Measurements from ENCODE around the gene YTHDF1.

The YTHDF1 gene

DNA sequence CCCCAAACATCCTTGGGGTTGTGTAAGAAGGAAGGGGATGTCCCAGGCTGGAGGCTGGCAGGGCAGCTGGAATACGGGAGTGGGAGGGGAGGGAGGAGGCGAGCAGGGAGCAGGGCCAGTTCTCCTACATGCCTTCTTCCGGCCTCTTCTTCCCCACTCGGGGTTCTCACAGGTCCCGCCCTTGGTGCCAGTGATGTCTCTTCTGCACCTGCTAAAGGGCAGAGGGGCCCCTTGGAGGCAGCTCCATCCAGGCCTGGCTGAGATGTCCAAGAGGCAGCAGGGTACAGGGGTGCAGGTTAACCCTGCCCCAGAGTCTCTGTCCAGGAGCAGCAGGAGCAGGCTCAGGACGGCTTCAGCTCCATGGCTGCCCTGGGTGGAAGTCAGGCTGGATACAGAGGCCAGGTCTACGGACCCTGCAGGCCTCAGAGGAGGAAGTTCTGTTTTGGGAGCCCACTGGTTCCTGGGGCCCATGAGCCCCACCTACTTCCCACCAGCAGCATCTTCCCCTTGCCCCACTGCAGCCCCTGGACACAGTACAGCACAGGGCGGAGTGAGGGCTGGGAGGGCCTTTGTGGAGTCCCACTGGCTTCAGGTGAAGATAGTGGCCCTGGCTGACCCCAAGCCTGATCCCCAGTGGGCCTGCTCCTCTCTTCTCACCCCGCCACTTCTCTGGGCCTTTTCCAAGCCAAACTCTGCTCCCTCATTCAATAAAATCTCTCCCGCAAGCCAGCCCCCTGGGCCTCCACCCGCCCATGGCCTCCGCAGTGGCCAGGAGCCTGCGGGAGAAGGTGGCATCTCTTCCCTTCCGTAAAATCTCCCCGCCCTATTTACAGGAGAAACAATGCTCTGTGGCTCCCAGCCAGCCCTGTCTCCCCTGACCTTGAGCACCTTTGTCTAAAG is 60.4 kb downstream of the YTHDF1 start:
- DNase-seq: no peak

DNA sequence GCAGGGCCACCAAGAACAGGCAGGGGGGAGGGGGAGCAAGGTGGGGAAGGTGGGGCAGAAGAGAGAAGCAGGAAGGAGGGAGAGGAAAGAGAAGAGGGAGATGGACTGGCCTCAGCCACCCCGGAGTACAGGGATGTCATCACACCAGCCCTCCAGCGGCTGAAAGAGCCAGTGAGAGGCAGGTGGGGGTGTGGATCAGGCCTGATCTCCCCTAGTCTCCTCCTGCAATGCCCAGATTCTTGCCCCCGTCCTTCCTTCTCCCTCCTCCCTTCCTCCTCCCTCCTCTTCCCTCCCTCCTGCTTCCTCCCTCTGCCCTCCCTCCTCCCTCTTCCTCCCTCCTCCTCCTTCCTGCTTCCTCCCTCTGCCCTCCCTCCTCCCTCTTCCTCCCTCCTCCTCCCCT is 61.5 kb downstream of the YTHDF1 start:
- no peak for DNase-seq

DNA sequence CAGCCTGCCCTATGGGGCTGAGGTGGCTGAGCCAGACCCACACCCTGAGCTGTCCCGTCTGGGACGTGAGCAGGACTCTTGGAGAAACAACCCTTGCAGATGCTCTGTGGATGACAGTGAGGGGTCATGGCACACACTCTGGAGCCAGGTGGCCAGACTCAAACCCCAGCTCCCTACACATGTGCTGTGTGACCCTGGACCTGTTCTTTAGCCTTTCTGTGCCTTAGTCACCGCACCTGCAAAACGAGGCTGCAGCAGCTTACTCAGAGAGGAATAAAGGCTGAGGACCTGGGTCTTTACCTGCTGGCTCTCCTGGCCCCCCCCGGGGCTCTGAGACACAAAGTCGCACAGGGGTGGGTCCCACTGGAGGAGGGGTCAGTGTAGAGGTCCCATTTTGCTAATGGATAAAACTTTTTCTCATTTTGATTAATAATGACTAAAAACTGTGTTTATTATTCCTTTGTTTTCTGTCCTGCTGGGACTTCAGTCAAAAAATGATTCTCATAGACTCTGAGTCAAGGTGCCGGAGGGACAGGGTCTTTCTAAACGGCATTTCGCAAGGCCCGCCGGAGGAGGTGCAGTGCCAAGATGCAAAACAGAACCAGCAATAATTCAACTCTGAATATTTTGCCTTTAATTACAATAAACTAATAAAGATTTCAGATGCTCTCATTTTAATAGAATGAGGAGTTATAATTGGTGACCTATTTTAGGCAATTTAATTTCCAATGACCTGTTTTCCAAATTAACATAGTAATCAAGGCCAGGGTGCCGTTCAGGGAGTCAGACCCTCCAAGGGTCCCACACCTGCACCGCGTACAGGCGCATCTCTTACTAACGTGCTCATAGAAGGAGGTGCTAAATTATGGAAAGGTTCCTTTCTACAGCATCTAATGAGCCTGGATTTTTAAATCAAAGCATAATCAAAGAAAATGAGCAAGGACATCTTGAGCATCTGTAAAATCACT is 62.4 kb downstream of the YTHDF1 start:
- no peak for DNase-seq

DNA sequence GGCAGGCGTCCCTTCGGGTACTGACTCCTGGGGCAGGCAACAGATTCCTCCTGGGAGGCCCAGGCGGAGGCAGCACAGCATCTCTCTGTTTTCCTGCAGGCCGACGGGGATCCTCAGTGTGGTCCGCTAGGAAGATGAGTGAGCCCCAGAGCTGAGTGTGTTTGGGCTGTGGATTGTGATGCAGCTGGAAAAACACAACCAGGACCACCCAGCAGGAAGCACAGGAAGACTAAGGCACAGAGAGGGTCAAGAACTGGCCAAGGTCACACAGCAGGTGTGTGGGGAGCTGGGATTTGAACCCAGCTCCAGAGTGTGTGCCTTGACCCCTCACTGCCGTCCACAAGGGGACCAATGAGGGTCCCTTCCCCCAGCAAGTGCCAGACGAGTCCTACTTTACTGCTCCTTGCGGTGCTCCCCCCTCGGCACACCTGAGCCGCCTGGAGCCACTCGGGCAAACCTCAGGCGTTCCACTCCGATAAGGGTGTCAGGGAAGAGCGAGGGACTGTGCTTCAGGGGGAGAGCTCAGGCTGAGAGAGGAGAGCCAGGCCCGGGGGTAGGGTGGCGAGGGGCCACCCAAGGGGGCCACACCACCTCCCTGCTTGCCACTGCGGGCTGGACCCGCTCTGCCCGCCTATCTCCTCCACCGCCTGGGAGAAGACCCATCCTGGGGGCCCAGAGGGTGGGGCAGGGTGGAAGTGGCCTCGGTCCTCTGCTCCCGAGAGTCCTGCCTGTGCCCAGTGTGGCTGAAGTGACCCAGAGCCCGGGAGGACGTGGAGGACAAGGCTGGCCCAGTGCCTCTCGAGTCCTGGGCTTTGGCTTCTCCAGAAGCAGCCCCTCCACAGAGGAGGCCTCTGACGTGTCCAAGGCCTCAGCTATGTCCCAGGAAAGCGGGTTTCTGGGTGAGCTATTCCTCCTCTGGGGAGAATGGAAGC is 63.3 kb downstream of the YTHDF1 start:
- no peak for DNase-seq

DNA sequence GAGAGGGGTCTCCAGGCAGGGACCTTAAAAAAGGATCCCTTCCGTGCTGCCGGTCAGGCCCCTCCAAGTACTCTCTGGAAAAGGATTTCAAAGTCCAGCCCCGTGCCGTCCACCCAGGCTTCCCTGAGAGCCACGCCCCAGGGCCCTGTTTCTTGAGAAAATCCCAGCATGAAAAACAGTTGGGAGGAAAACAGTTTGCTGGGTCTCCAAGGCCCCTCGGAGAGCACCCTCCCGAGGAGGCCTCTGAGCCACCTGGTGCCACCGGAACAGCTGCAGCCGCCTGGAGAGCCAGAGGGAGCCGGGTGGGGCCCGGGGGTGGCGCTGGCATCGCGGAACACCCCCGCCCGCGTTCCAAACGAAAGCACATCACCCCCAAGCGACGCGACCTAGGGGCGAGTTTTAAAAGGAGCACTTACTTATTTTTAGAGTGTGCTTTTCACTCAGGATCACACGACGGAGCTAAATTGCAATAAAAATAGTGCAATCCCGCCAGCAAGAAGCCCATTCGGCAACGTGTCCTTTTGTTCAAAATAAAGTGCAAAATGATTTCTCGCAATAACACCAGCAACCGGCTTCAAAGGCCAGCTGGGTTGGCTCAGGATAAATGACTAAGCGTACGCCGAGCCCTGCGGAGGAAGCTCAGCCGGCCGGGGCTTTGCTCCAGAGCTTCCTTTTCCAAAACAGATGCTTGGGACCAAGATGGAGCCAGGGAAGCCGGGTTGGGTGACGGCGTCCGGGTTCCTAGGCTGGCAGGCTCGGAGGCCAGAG is 64.2 kb downstream of the YTHDF1 start:
- no peak for DNase-seq

DNA sequence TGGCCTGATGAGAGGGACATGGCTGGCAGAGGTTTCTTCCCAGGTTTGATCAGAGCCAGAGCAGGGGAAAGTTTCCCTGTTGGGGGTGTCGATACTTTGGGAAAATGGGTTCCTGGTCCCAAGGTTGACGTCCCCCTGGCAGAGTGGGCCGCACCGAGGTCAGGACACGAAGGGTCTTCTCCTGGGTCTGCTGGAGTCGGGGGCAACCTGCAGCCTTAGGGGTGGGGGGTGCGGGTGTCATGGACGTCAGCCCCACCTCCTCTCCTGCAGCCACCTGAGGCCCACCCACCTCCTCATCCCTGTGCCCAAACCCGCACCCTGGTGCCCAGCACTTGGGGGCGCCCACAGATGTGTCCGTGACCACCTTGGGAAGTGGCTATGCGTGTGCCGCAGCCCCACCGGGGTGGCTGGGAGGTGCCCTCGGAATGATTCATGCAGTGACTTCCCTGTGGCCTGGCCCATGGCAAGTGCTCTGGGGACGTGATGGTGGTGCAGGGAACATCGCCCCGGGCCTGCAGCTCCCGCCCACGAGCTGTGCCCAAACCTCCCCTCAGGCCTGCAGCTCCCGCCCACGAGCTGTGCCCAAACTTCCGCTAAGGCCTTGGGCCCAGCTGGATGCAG is 64.9 kb downstream of the YTHDF1 start:
- no peak for DNase-seq

DNA sequence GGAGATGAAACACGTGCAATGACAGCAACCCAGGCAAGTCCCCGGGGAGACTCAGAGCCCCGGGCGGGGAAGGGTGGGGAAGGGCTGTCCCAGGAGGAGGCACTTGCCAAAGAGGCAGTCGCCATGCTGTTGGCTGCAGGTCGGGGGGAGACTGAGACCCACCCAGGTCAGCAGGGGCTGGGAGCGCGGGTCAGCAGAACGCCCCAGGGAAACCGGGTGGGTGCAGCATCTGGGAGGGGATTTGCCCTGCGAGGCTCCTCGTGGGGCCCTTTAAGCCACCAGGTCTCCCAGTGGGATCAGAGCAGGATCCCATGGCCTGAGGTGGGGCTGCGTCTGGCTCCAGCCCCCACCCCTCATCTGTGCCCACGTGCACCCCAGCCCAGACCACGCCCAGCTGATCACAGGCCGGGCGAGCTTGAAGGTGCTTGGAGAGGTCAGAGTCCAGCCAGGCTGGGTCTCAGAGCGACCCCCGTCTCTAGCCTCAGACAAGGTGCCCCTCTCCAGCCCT is 65.5 kb downstream of the YTHDF1 start:
- DNase-seq: no peak

DNA sequence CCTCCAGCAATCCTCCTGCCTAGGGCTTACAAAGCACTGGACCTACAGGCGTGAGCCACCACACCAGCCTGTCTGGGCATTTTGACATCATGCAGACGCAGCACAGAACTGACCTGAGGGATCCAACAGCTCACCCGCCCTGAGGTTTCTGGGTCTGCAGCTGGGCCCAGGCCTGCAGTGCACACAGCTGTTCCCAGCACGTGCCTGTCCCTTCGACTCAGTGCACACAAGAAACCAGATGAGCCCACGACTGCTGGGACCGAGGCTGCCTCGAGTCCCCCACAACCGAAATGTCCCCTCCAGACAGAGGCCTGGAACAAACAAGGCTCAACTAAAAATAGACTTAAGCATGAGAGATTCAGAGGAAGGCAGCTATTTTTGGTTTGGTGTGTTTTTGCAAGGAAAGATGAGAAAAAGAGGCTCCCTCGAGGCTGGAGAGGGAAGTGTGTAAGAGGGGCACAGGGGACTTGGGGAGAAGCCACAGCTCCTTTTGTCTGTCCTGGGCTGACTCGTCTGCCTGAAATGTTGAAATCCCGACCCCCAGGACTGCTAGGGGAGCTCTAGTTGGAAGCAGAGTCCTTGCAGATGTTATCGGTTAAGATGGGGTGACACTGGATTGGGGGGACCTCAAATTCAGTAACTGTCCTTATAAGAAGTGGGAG is 66.3 kb downstream of the YTHDF1 start:
- DNase-seq: no peak

DNA sequence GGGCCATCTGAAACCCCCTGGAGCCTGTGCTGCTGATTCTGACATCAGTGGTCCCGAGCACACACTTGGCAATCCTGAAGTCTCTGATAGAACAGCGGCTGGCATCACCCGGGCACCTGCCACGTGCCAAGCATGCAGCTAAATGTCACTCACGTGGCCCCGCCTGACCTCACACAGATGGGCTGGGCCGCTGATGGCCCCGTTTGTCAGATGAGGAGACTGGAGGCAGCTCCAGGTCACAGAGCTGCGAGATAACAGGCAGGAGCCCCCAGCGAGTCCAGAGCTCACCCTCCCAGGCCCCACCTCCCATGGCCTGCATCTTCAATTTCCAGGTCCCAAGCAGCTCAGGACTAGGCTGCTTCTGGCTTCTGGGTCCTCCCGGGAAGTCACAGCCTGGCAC is 67.2 kb downstream of the YTHDF1 start:
- no peak for DNase-seq

DNA sequence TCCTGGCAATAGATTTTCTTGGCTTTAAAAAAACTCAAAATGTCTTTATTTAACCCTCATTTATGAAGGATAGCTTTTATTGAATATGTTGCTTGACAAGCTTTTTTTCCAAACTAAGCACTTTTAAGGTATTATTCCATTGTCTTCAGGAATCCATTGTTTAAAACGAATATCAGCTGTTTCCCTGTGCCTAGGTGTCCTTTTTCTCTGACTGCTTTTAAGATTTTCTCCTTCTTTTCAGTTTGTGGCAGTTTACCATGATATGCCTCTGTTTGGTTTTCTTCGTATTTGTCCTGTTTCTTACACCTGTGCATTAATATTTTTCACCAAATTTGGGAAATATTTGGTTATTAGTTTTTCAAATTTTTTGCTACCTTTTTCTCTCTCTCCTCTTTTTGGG is 68.4 kb downstream of the YTHDF1 start:
- DNase-seq: no peak

All from suppressor macrophage (primary cell).